ENCODE results near the gene BANP.
"Not testable (repeated sequence)": the region's sequence is repeated elsewhere in the genome, so short reads cannot be mapped to it uniquely, and the experiment has no call there.

The BANP gene

DNA sequence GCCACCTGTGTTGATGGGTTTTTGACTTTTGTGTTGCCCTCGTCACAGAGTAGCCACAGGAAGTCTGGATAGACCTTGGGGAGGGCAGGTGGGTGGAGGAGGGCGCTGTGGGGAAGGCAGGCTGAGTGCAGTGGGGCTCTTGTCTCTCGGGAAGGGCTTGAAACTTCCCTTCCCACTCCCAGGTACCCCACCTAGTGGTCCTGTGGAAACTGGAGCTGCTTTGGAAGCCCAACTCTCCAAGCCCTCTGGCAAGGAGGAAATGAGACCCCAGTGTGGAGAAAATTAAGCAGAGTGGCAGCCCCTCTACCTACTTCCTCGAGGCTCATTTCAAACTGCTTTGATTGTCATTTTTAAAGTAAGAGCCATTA, 24.1 kb upstream of the BANP start:
- no peak for DNase-seq

GRCh38 chr16:87929986-87930385, 21.2 kb upstream of the BANP start:
- no peak for DNase-seq

DNA sequence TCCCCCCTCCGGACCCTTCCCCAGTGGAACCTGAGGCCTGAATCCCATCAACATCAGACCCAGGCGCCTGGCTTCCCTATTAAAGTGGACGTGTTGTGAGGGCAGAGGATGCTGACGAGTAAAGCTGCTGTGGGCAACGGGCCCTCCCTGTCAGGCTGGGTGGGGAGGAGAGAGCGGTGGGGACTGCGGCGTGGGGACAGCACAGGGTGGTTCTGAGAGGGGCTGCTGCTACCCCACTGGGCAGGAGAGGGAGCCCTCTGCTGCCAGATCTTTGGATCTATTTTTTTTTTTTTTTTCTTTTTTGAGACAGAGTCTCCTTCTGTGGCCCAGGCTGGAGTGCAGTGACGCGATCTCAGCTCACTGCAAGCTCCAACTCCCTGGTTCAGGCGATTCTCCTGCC, 20.8 kb upstream of the BANP start:
- DNase-seq, result no peak

DNA sequence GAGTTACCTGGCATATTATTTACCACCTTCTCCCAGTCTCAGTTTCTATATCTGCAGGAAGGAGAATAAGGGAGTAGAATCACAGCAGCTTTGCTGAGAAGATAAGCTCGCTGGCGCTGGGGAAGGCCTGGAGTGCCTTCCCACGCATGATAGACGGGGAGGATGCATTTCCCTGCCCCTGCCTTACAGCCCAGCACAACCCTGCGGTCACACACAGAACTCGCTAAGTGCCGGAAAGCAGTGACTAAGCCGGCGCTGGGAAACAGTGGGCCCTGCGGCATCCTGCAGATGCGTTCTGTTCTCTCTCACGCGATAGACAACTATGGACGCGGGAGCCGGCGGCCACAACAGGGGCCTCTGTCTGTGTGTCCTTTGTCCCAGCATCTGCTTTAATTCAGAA, 19.7 kb upstream of the BANP start:
- peak; percentile 72 for DNase-seq

DNA sequence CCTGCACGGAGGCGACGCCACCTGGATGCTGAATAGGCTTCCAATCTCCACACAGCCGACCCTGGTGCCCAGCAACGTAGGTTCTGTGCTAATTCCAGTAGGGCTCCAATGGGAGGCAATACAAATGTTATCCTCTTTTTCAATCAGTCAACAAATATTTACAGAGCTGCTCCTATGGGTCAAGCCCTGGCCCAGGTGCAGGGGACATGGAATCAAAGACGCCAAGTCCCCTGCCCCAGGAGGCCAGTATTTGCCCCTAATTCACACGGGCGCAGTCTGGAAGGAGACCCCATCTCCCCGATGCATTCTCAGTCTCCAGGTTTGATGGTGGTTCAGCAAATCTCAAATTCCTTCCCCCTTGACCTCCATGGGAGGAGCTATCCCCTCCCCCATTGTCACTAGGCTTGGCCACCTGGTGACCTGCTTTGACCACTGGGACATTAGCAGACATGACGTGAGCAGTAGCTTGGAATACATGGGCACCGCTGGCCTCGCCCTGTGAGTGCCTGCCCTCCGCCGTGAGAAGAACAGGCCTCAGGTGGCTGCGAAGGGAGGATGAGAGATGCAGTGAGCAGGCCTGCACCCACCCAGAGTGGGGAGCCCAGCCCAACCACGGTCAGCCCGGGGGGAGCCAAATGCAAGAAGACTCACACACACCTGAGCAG, 18.6 kb upstream of the BANP start:
- DNase-seq, result not testable (repeated sequence)

- no peak for DNase-seq
Measured at GRCh38 chr16:87933140-87933495, 18.1 kb upstream of the BANP start.

GRCh38 chr16:87934752-87935425, 16.3 kb upstream of the BANP start:
- not testable (repeated sequence) for DNase-seq

GRCh38 chr16:87936016-87936374, 15.2 kb upstream of the BANP start:
- not testable (repeated sequence) for DNase-seq

- no peak for DNase-seq
Measured at GRCh38 chr16:87936375-87937230, 14.6 kb upstream of the BANP start, which contains the start of gene CA5A. Gene CA5A, minus strand, starts transcription at chr16:87936529. Its CDS starts 79 bp downstream, at chr16:87936450.

GRCh38 chr16:87937231-87937542, 14.0 kb upstream of the BANP start:
- DNase-seq, result not testable (repeated sequence)

GRCh38 chr16:87938412-87938949, 12.8 kb upstream of the BANP start:
- no peak for DNase-seq

DNA sequence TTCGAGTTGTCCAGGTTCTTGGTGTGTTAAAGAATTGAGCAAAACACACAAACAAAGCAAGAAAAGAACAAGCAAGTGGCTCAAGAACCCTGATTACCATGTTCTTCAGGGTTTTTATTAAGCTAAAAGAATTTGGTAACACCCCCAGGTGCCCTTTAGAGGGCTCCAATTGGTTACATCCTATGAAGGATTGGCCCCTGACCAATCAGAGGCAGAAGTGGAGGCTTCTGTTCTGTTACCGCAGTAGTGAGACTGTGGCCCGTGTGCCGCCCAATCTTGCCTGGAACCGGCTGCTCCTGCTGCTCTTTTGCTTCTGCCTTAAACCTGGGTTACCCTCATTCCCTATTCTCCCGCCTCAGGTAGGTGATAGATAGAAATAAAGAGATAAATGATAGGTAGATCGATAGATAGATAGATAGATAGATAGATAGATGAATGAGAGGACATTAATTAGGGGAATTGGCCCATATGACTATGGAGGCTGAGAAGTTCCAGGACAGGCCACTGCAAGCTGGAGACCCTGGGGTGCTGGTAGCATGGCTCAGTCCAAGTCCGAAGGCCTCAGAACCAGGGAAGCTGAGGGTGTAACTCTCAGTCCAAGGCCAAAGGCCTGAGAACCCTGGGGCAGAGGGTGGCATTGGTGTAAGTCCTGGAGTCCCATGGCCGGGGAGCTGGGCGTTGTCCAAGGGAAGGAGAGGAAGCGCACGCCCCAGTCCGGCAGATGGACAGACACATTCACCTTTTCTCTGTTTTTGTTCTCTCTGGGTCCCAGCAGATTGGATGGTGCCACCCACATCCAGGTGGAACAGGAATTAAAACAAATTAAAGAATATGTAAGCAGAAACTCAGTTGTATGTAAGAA, 11.4 kb upstream of the BANP start:
- no peak for DNase-seq

DNA sequence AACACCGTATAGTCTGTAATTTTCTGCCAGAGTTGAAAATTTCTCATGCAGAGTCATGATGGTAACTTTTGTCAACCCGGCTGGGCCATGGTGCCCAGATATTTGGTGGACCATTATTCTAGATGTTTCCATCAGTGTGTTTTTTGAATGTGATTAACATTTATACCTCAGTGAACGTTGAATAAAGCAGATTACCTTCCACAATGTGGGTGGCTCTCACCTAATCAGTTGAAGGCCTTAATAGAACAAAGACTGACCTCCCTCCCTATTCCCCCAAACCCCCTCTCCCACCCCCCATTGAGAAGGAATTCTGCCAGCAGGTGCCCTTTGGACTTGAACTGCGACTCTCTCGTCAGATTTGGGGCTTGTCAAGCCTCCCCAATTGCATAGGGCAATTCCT, 8.6 kb upstream of the BANP start:
- DNase-seq, result no peak

DNA sequence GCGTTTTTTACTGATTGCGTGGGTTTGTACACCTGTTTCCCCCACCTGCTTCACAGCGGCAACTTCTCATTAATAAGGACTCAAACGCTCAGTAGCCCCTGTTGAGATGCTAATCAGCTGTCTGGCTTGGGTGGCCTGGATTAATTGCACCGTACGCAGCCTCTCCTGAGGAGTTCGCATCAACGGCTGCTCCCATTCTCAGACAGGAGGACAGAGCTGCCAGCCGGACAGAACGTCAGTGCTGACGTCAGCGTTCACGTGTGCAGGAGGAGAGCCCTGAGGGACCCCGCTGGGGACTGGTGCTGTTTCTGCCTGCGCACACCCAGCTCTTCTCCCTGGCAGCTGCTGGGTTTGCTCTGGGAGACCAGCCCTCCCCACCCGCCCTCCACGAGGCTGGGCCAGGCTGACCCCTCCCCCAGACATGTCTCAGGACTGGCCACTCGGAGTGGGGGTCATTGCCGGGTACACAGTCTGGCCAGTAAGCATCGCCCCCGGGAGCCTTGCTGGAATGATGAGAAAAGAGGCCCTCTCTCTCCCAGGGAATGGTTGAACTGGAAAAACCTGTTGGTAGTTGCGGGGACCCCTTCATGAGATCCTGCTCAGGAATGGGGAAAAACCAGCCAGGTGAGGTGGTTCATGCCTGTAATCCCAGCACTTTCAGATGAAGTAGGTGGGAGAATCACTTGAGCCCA, 5.7 kb upstream of the BANP start:
- DNase-seq, result no peak

GRCh38 chr16:87946596-87947347, 4.5 kb upstream of the BANP start:
- DNase-seq, result no peak

- no peak for DNase-seq
Measured at GRCh38 chr16:87947356-87948118, 3.7 kb upstream of the BANP start.

DNA sequence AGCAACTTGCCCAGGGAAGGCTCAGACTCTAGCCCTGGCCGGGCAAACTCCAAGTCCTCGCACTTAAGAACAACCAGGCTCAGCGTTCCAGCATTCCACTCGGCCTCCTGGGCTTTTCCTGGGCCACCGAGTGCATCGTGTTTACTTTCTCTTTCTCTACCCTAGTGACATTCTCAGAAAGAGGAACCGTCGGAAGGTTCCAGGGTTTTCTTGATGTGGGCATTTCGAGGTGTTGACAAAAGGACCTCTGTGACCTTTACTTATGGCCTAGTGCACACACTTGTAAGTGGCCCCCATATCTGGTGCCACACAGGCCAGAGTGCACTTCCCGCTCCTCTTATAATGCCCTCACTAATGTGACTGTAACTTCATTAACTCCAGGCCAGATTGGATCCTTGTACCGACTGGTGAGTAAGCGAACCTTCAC, 3.1 kb upstream of the BANP start:
- DNase-seq, result no peak

GRCh38 chr16:87948735-87949070, 2.5 kb upstream of the BANP start:
- DNase-seq, result no peak

DNA sequence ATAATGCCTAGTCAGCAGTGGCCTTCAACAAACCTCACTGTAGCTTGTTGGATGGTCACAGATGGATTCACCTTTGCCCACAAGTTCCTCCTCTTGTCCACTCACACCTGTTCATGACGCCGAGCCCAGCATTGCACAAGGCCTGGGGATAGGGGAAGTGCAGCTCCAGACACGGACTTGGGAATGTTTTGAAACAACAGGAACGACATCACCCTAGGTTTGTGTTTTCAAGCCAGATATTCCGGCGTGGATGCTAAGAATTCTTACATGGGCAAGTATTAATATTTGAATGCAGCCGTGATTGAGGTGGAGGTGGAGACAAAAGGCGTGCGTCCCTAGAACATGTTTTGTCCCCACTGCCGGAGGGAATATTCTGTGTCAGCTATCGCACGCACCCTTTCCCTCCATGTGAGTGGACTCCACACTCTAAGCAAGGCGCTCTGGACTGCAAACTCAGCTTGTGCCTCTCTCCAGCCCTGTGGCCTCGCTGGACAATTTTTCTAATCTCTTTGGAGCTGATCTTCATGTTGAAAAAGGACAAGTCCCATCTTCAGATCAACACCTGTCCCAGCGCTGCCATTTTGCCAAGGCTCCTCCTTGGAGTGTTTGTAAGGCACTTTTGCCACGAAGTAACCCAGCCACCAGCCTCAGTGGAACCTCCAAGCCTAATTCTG, 2.0 kb upstream of the BANP start:
- DNase-seq, result no peak

Measured in activated effector memory CD4-positive, alpha-beta T cell treated with anti-CD3 and anti-CD28 coated beads, Interleukin-2, amount 50 U/mL, for 16 hours (primary cell).